ENCODE measurements around the gene KRT1. TPM values are rescaled to one million over a fixed set of nuclear protein-coding genes. Genes with fewer than 3 reads are reported as not detected.

The KRT1 gene
- total RNA-seq, 1 donor from 2014 or later: 3.4 TPM

DNA sequence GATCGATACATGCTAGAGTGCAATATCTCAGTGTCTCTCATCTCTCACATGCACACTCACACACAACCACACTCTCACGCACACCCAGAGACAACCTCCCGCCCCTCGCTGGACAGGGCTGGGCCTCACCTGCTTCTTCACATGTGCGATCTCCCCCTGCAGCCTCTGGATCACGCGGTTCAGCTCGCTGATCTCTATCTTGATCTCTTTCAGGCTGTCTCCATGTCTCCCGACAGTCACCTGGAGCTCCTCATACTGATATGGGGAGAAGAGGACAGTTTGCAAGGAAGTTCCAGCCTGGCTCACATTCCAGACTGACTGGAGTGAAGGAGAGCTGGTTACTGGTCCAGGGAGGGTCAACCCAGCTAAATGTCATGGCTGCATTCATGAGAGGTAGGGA, 32.6 kb downstream of the KRT1 start:
- no peak overlapping the region for H3K4me3 Mint-ChIP-seq (ENCODE audit: low read depth)
- intact Hi-C loops (cut with micrococcal nuclease): no loop called here
- no peak overlapping the region for H3K27ac Mint-ChIP-seq
- no peaks in the 10 kb centered on the region for H3K36me3 Mint-ChIP-seq (ENCODE audit: low read depth)
- DNase-seq (ENCODE audit: low spot score): peak; percentile 6
- H3K27me3 Mint-ChIP-seq (ENCODE audit: low read depth): peaks cover 6% of the 10 kb centered on the region
- peaks cover 35% of the 10 kb centered on the region for H3K4me1 Mint-ChIP-seq (ENCODE audit: low read depth)
- H3K9me3 Mint-ChIP-seq: no peaks in the 10 kb centered on the region

DNA sequence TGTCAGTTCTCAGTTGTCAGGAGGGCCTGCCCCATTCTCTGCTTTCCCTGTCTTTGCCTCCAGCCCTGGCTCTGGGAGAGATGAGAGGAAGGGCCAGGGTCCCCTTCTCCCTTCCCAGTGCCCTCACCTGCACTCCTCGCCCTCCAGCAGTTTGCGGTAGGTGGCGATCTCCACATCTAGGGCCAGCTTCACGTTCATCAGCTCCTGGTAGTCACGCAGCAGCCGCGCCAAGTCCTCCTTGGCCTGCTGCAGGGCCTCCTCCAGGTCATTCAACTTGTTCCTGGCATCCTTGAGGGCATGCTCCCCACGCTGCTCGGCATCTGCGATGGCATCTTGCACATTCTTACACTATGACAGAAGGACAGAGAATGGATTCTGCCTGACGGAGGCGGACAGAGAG, 33.6 kb downstream of the KRT1 start:
- Mint-ChIP-seq H3K4me1 (ENCODE audit: low read depth) (peaks cover 40% of the 10 kb centered on the region), H3K9me3 (no peaks in the 10 kb centered on the region), H3K4me3 (ENCODE audit: low read depth) (no peak overlapping the region), H3K27me3 (ENCODE audit: low read depth) (peaks cover 10% of the 10 kb centered on the region), H3K27ac (no peak overlapping the region), H3K36me3 (ENCODE audit: low read depth) (no peaks in the 10 kb centered on the region)
- peak; percentile 4 for DNase-seq (ENCODE audit: low spot score)
- intact Hi-C loops (cut with micrococcal nuclease): no loop called here

DNA sequence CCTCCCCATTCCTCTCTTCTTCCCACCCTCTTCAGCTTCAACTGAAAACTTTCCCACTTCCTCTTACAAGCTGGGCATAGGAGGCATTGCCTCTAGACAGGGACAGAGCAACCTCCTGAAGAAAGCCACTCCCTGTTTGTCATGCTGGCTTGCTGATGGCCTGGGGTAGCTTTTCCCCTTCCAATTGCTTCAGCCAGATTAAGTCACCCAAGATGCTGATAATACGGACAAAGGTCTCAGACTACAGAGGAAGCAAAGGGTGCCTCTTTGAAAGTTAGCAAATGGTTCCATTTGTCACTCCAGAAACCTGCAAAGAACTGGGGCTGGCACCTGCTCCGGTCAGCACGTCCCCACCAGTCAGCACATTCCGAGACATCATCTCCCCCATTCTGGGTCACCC, 34.2 kb downstream of the KRT1 start:
- Mint-ChIP-seq H3K9me3 (no peaks in the 10 kb centered on the region), H3K36me3 (ENCODE audit: low read depth) (no peaks in the 10 kb centered on the region), H3K27me3 (ENCODE audit: low read depth) (peaks cover 12% of the 10 kb centered on the region), H3K4me3 (ENCODE audit: low read depth) (peak overlapping the region; percentile 18), H3K4me1 (ENCODE audit: low read depth) (peaks cover 42% of the 10 kb centered on the region), H3K27ac (peak overlapping the region; percentile 78)
- intact Hi-C loops (cut with micrococcal nuclease): no loop called here
- DNase-seq (ENCODE audit: low spot score): peak; percentile 6

DNA sequence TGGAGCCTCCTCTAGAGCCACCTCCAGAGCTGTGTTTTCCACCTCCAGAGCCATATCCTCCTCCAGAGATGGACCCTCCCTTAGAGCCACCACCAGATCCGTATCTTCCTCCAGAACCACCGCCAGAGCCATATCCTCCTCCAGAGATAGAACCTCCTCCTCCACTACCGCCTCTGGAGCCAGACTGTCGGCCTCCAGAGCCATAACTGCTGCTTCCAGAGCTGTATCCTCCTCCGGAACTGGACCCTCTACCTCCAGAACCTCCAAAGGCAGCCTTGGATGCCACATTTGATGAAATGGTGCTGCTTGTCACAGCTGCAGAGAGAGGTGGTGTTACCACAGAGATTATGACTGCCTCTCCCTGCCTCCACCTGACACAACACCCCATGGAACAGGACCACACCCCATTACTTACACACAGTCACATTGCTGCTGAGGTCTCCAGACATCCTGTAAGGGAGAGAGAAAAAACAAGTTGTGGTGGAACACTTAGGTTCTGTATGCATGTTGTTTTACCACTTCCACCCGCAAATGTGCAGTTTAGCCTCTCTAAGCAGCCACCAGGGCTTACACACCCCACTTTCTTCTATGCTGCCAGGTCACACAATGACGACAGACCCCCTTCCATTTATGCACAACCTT, 35.0 kb downstream of the KRT1 start:
- Mint-ChIP-seq H3K27me3 (ENCODE audit: low read depth) (peaks cover 15% of the 10 kb centered on the region), H3K36me3 (ENCODE audit: low read depth) (no peaks in the 10 kb centered on the region), H3K4me1 (ENCODE audit: low read depth) (peaks cover 42% of the 10 kb centered on the region), H3K4me3 (ENCODE audit: low read depth) (no peak overlapping the region), H3K27ac (peak overlapping the region; percentile 78), H3K9me3 (no peaks in the 10 kb centered on the region)
- intact Hi-C loops (cut with micrococcal nuclease): no loop called here
- peak; percentile 64 for DNase-seq (ENCODE audit: low spot score)

DNA sequence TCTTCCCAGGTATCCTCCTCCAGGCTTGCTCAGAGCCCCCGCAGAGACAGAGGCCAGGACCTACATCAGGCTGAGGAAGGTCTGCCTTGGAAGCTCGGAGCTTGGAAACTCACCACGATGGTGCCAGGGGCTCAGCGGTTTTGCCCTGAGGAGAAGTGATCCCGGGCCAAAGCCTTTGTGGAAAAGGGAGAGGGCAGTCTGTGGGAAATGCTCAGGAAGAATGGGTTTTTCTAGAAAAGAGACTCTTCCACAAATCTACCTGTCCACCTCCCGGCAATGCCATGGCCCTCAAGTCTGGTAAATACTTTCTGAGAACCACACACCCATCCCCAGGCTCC, 36.2 kb downstream of the KRT1 start:
- peaks cover 40% of the 10 kb centered on the region for H3K4me1 Mint-ChIP-seq (ENCODE audit: low read depth)
- peaks cover 17% of the 10 kb centered on the region for H3K27me3 Mint-ChIP-seq (ENCODE audit: low read depth)
- H3K4me3 Mint-ChIP-seq (ENCODE audit: low read depth): no peak overlapping the region
- no peak for DNase-seq (ENCODE audit: low spot score)
- H3K36me3 Mint-ChIP-seq (ENCODE audit: low read depth): no peaks in the 10 kb centered on the region
- no peaks in the 10 kb centered on the region for H3K9me3 Mint-ChIP-seq
- no peak overlapping the region for H3K27ac Mint-ChIP-seq
- intact Hi-C loops (cut with micrococcal nuclease): no loop called here

DNA sequence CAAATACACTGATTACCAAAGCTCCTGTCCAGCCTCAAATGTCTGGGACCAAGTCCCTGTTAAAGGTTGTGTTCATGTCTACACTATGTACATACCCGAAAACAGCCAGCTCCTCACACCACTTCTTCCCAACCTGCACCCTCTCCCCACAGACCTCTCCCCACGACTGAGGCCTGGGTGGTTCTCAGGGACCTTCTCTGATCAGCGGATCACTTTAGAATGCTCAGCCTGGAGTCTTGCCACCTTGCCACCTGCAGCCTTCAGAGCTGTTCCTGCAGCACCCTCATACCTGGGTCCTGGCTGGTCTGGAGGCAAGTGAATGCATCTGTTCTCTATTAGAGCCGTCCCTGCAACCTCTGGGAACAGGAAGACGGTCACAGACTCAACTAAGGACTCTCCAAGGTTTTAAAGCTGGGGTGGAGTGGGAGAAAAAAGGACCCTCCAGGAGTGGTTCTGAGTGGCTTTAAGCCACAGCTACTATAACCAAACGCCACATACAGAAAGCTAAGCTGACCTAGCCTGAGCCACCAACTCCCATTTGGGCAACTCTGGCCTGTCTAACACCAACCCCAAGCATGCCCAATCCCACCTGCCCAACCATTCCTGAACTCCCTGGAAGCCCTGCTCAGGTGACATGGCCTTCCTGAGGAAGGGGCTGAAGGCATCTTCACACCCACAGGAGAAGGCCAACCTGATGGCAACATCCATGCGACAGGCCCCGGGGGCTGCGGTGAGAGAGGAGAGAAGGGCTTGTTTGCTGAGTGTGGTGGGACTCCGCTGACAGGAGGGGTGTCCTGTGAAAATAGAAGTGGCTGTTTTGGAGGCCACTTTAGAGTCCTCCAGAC, 36.8 kb downstream of the KRT1 start:
- Mint-ChIP-seq H3K27me3 (ENCODE audit: low read depth) (peaks cover 20% of the 10 kb centered on the region), H3K9me3 (no peaks in the 10 kb centered on the region), H3K4me1 (ENCODE audit: low read depth) (peaks cover 40% of the 10 kb centered on the region)

DNA sequence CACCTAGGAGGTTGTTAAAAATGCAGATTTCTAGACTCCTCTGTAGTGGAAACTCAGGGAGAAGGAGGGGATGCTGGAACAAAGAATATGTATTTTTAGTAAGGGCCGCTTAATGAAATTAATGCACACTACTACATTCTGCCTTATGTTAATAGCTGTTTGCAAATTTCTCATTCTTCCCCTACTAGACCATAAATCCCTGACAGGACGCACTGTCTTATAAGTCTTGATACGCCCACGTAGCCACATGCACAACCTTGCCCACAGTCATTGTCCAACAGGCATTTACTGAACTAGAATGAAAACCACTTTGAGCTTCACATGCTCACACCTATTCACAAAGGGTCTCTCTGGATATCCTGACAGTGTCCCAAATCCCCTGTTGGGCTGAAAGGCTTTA, 38.7 kb downstream of the KRT1 start:
- H3K9me3 Mint-ChIP-seq: no peaks in the 10 kb centered on the region
- no peaks in the 10 kb centered on the region for H3K36me3 Mint-ChIP-seq (ENCODE audit: low read depth)
- no peak overlapping the region for H3K27ac Mint-ChIP-seq
- H3K4me3 Mint-ChIP-seq (ENCODE audit: low read depth): no peak overlapping the region
- DNase-seq (ENCODE audit: low spot score): no peak
- intact Hi-C loops (cut with micrococcal nuclease): no loop called here
- peaks cover 23% of the 10 kb centered on the region for H3K27me3 Mint-ChIP-seq (ENCODE audit: low read depth)
- H3K4me1 Mint-ChIP-seq (ENCODE audit: low read depth): peaks cover 29% of the 10 kb centered on the region

More for the DNA sequence above, 36.8 kb downstream of the KRT1 start:
- DNase-seq (ENCODE audit: low spot score): peak; percentile 6
- Mint-ChIP-seq H3K27ac (no peak overlapping the region), H3K36me3 (ENCODE audit: low read depth) (no peaks in the 10 kb centered on the region), H3K4me3 (ENCODE audit: low read depth) (no peak overlapping the region)
- intact Hi-C loops (cut with micrococcal nuclease): no loop called here

DNA sequence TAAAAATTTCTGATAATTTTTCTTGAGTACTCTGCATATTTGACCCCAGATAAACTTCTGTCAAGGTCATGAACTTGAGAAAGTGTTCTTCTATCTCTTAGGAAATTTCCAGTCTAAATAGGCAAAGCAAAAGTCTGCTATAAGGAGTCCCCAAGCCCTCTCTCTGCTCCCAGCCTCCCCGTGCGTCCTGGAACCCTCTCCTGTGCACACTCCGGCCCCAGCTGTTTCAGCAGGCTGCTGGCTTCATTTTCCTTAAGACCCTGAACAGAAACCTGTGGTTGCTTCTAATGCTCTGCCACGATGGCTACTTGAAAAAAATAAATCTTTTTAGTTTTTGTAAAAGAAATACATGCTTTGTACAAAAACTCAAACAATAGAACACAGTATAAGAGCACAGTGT, 42.9 kb downstream of the KRT1 start:
- Mint-ChIP-seq H3K27ac (no peak overlapping the region), H3K4me3 (ENCODE audit: low read depth) (no peak overlapping the region), H3K9me3 (no peaks in the 10 kb centered on the region), H3K36me3 (ENCODE audit: low read depth) (no peaks in the 10 kb centered on the region), H3K27me3 (ENCODE audit: low read depth) (peaks cover 20% of the 10 kb centered on the region), H3K4me1 (ENCODE audit: low read depth) (peaks cover 19% of the 10 kb centered on the region)
- intact Hi-C loops (cut with micrococcal nuclease): no loop called here
- DNase-seq (ENCODE audit: low spot score): no peak

DNA sequence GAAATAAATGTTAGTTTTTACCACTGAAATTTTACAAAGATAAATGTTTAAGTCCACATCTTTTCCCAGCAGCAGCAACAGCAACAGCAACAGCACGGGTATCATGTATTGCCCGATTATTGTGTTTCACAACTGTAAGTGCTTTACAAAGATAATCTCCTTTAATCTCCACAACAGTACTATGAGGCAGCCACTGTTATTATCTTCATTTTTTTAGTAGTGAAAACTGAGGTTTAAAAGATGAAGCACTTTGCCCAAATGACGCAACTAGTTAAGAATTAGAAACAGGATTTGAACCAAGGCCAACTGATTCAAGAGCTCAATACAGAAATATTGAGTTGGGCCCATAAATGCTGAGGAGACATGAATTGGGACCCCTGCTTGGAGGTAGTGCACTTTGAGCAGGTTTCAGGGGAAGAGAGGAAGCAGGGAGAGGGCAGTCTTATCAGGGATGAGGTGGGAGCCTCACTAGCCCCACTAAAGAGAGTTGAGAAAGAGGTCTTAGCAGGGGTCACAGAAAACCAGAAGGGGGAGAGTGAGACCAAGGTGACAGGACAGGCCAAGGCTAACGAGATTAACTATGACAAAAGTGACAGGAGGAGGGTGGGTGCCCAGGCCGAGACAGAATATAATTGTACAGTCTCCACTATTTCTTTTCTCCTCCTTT, 43.5 kb downstream of the KRT1 start:
- Mint-ChIP-seq H3K4me1 (ENCODE audit: low read depth) (peaks cover 15% of the 10 kb centered on the region), H3K27ac (no peak overlapping the region), H3K36me3 (ENCODE audit: low read depth) (no peaks in the 10 kb centered on the region), H3K27me3 (ENCODE audit: low read depth) (peaks cover 16% of the 10 kb centered on the region), H3K4me3 (ENCODE audit: low read depth) (no peak overlapping the region), H3K9me3 (no peaks in the 10 kb centered on the region)
- intact Hi-C loops (cut with micrococcal nuclease): no loop called here
- DNase-seq (ENCODE audit: low spot score): no peak

DNA sequence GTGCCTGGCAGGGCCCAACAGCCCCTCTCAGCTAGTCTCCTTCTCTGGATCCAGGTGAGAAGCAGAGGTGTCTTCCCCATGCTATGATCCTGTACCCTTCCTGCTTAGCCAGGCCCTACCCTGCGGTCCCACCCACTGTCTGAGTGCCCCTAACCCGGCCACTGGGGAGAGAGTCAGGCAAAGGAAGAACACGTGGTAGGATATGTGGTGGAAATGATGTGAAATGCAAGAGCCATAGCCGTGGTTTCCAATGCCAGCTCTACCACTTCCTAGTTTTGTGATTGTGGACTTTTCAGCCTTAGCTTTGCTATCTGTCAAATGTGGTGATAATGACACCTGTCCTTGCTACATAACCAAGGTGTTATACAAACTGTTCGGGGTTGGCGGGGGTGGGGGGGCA, 44.0 kb downstream of the KRT1 start:
- Mint-ChIP-seq H3K9me3 (no peaks in the 10 kb centered on the region), H3K27ac (no peak overlapping the region), H3K4me3 (ENCODE audit: low read depth) (no peak overlapping the region), H3K4me1 (ENCODE audit: low read depth) (peaks cover 12% of the 10 kb centered on the region), H3K36me3 (ENCODE audit: low read depth) (no peaks in the 10 kb centered on the region), H3K27me3 (ENCODE audit: low read depth) (peaks cover 14% of the 10 kb centered on the region)
- DNase-seq (ENCODE audit: low spot score): no peak
- intact Hi-C loops (cut with micrococcal nuclease): no loop called here

DNA sequence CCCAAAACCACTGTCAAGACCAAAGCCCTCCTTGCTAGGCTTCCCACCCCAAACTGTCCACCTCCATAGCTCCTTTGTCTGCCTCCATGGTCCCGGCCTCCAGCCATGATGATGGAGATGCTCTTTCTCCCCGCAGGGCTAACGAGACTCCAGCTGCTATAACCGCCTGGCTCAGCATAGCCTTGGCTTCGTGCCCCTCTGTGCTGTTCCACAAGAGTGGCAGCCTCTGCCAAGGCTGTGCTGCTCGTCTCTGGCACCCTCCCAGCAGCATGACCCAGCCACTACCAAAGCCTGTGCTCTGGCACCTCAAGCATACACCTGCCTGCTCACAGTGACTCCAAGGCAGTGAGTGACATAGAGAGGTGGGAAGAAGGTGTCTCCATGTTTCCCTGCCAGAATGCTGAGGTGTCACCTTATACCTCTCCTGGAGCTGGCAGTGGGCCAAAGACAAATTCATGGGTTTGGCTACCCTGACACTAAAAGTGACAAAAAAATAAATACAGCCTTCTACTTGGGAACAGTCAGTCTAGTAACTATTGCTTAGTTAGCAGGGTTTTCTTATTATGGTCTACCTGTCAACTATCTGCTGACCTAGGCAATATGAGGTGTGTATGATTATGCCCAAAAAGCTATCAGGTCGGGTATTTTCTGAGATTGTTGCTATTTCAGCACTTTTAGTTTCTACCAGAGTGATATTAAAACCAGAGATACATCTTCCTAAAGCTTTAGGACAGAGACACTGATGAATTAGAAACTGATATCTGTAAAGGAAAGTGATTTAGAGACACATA, 45.7 kb downstream of the KRT1 start:
- H3K36me3 Mint-ChIP-seq (ENCODE audit: low read depth): no peaks in the 10 kb centered on the region
- peaks cover 20% of the 10 kb centered on the region for H3K4me1 Mint-ChIP-seq (ENCODE audit: low read depth)
- no peak overlapping the region for H3K4me3 Mint-ChIP-seq (ENCODE audit: low read depth)
- no peak overlapping the region for H3K27ac Mint-ChIP-seq
- DNase-seq (ENCODE audit: low spot score): no peak
- H3K27me3 Mint-ChIP-seq (ENCODE audit: low read depth): peaks cover 8% of the 10 kb centered on the region
- no peaks in the 10 kb centered on the region for H3K9me3 Mint-ChIP-seq
- intact Hi-C loops (cut with micrococcal nuclease): no loop called here

DNA sequence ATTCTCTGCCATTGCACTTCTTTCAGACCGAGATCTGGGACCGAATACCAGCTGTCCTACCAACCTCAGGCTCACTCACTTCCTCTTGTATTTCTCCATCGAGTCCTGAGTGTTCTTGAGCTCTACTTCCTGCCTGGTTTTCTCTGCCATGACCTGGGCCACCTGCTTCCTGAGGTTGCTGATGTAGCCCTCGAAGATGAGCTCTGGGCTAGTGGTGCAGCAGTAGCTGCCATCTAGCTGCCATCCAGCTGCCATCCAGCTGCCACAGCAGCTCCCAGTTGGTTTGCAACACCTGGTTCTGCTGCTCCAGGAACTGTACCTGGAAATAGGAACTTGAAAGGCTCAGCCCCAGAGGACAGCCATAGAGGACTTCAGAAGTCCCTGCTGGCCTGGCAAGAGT, 46.8 kb downstream of the KRT1 start:
- no peaks in the 10 kb centered on the region for H3K9me3 Mint-ChIP-seq
- H3K4me3 Mint-ChIP-seq (ENCODE audit: low read depth): no peak overlapping the region
- intact Hi-C loops (cut with micrococcal nuclease): no loop called here
- peaks cover 20% of the 10 kb centered on the region for H3K4me1 Mint-ChIP-seq (ENCODE audit: low read depth)
- H3K27me3 Mint-ChIP-seq (ENCODE audit: low read depth): peaks cover 2% of the 10 kb centered on the region
- no peaks in the 10 kb centered on the region for H3K36me3 Mint-ChIP-seq (ENCODE audit: low read depth)
- DNase-seq (ENCODE audit: low spot score): no peak
- H3K27ac Mint-ChIP-seq: no peak overlapping the region

All from activated T-helper 2 cell treated with anti-CD3 and anti-CD28 coated beads, Interferon-gamma antibody, Interleukin-2, Interleukin-4, amounts not matched to agents 10 μg/mL and 5 μg/mL and 100 μg/mL, durations not matched to agents 14 hours and 24 hours and 36 hours (primary cell).